Trophoblast cell (in vitro differentiated cells and primary cell): Measurements from ENCODE around the gene EPHB2.

Experiments used
- DNase-seq, 2 donors: peaks; one replicate each; pipeline ENCODE4 v3.0.0-alpha.2; 2016
- H2AFZ ChIP-seq: 2 replicates; pipeline ENCODE4 v1.6.1; 2013; ENCODE audit warnings: low read length, moderate library complexity, mild to moderate bottlenecking; ENCODE audit not compliant: insufficient read depth, poor library complexity
- H2AK5ac ChIP-seq: 2 replicates; pipeline ENCODE4 v1.6.1; 2013; ENCODE audit warnings: mild to moderate bottlenecking, low read length
- H2BK120ac ChIP-seq: 2 replicates; pipeline ENCODE4 v1.6.1; 2013; ENCODE audit warnings: low read length, mild to moderate bottlenecking, moderate library complexity; ENCODE audit not compliant: insufficient read depth, poor library complexity
- H2BK12ac ChIP-seq: 2 replicates; pipeline ENCODE4 v1.6.1; 2013; ENCODE audit warnings: mild to moderate bottlenecking, low read length, moderate library complexity
- H2BK5ac ChIP-seq: 2 replicates; pipeline ENCODE4 v1.6.1; 2013; ENCODE audit warnings: low read length, low read depth, moderate library complexity, mild to moderate bottlenecking; ENCODE audit not compliant: poor library complexity
- H3K14ac ChIP-seq: 2 replicates; pipeline ENCODE4 v1.6.1; 2013; ENCODE audit warnings: mild to moderate bottlenecking, low read length
- H3K18ac ChIP-seq: 2 replicates; pipeline ENCODE4 v1.6.1; 2013; ENCODE audit warnings: mild to moderate bottlenecking, low read length
- H3K23ac ChIP-seq: 2 replicates; pipeline ENCODE4 v1.6.1; 2013; ENCODE audit warnings: low read length
- H3K27ac ChIP-seq: 2 replicates; pipeline ENCODE4 v1.5.1; 2013; ENCODE audit warnings: low read depth, mild to moderate bottlenecking, inconsistent platforms, low read length, moderate library complexity
- H3K27me3 ChIP-seq: 2 replicates; pipeline ENCODE4 v1.6.1; 2013; ENCODE audit warnings: inconsistent platforms, mild to moderate bottlenecking, low read length, moderate library complexity; ENCODE audit not compliant: insufficient read depth
- H3K36me3 ChIP-seq, 2 experiments: 1 replicate in 1 of 2; 2 replicates in 1 of 2; pipeline ENCODE4 v1.6.1; 2013; ENCODE audit warnings: low read length in 2 of 2, mild to moderate bottlenecking in 2 of 2, moderate library complexity in 1 of 2; ENCODE audit not compliant: insufficient read depth in 2 of 2, control insufficient read depth in 1 of 2
- H3K4ac ChIP-seq: 2 replicates; pipeline ENCODE4 v1.6.1; 2013; ENCODE audit warnings: low read depth, mild to moderate bottlenecking, low read length, moderate library complexity
- H3K4me1 ChIP-seq, 2 experiments: 1 replicate in 1 of 2; 2 replicates in 1 of 2; pipeline ENCODE4 v1.6.1; 2013; ENCODE audit warnings: low read length in 2 of 2, mild to moderate bottlenecking in 2 of 2, moderate library complexity in 1 of 2; ENCODE audit not compliant: insufficient read depth in 2 of 2, control insufficient read depth in 1 of 2
- H3K4me2 ChIP-seq: 2 replicates; pipeline ENCODE4 v1.6.1; 2013; ENCODE audit warnings: inconsistent platforms, mild to moderate bottlenecking, low read length, moderate library complexity
- H3K4me3 ChIP-seq: 2 replicates; pipeline ENCODE4 v1.5.1; 2013; ENCODE audit warnings: mild to moderate bottlenecking, low read depth, low read length, inconsistent platforms
- H3K79me1 ChIP-seq: one replicate; pipeline ENCODE4 v1.6.1; 2013; ENCODE audit warnings: low read length
- H3K79me2 ChIP-seq: 2 replicates; pipeline ENCODE4 v1.6.1; 2013; ENCODE audit warnings: low read length, mild to moderate bottlenecking; ENCODE audit not compliant: control insufficient read depth, insufficient read depth, poor library complexity
- H3K9ac ChIP-seq: 2 replicates; pipeline ENCODE4 v1.6.1; 2013; ENCODE audit warnings: mild to moderate bottlenecking, low read length
- H3K9me3 ChIP-seq: 2 replicates; pipeline ENCODE4 v1.6.1; 2013; ENCODE audit warnings: low read depth, mild to moderate bottlenecking, control low read depth, inconsistent platforms, low read length; ENCODE audit not compliant: insufficient read depth
- H4K12ac ChIP-seq: 2 replicates; pipeline ENCODE4 v1.6.1; 2013; ENCODE audit warnings: low read depth, mild to moderate bottlenecking, low read length, moderate library complexity
- H4K8ac ChIP-seq: 2 replicates; pipeline ENCODE4 v1.6.1; 2013; ENCODE audit warnings: low read depth, mild to moderate bottlenecking, low read length, moderate library complexity
- H4K91ac ChIP-seq: one replicate; pipeline ENCODE4 v1.6.1; 2013; ENCODE audit warnings: low read depth, mild to moderate bottlenecking, low read length, moderate library complexity
- WGBS: extraction: QIAGEN DNeasy Blood & Tissue Kit; methylation state at CpG from one replicate; pipeline ENCODE4 v1.1.7; 2013; ENCODE audit warnings: missing lambda C conversion rate; ENCODE audit not compliant: insufficient read length, insufficient coverage; ENCODE audit errors: extremely low coverage; 5-methylcytosine and 5-hydroxymethylcytosine counted together

EPHB2 gene

GRCh38 chr1:22756125-22756735 lies 45.6 kb downstream of the EPHB2 start:
- Histone ChIP-seq H2BK5ac (no peak overlapping the region), H4K8ac (no peak overlapping the region), H2BK12ac (no peak overlapping the region), H3K9ac (no peak overlapping the region), H3K36me3 (no peaks in the 10 kb centered on the region), H3K9me3 (no peaks in the 10 kb centered on the region), H3K4me3 (no peak overlapping the region), H2AFZ (no peak overlapping the region), H3K23ac (no peak overlapping the region), H3K4me2 (no peak overlapping the region), H3K18ac (no peak overlapping the region), H3K79me2 (no peaks in the 10 kb centered on the region), H4K91ac (no peak overlapping the region), H3K4me1 (peaks cover 0 to 4% of the 10 kb centered on the region in 2 experiments), H4K12ac (no peak overlapping the region), H3K4ac (no peak overlapping the region), H2AK5ac (no peak overlapping the region), H3K79me1 (no peaks in the 10 kb centered on the region), H3K27me3 (no peaks in the 10 kb centered on the region), H3K27ac (no peak overlapping the region), H3K14ac (no peak overlapping the region), H2BK120ac (no peak overlapping the region)
- DNase-seq: no peak
- WGBS: no CpG with 5 or more reads among the region's 25 CpGs

GRCh38 chr1:22760455-22760854 lies 49.8 kb downstream of the EPHB2 start:
- H3K4me1 ChIP-seq: no peaks in the 10 kb centered on the region
- no peak for DNase-seq
- no peak overlapping the region for H3K23ac ChIP-seq

GRCh38 chr1:22761101-22761500 lies 50.5 kb downstream of the EPHB2 start:
- H3K4me2 ChIP-seq: no peak overlapping the region
- H3K79me2 ChIP-seq: no peaks in the 10 kb centered on the region
- H4K91ac ChIP-seq: no peak overlapping the region
- no CpG with 5 or more reads among the region's 6 CpGs for WGBS
- no peak overlapping the region for H3K23ac ChIP-seq
- H2BK120ac ChIP-seq: no peak overlapping the region
- no peaks in the 10 kb centered on the region for H3K36me3 ChIP-seq
- H2AK5ac ChIP-seq: no peak overlapping the region
- no peak overlapping the region for H2BK5ac ChIP-seq
- no peak overlapping the region for H3K14ac ChIP-seq
- no peak overlapping the region for H3K4ac ChIP-seq
- H2BK12ac ChIP-seq: no peak overlapping the region
- no peak overlapping the region for H2AFZ ChIP-seq
- no peak overlapping the region for H3K27ac ChIP-seq
- no peak overlapping the region for H3K18ac ChIP-seq
- H3K9me3 ChIP-seq: no peaks in the 10 kb centered on the region
- H4K12ac ChIP-seq: no peak overlapping the region
- no peaks in the 10 kb centered on the region for H3K4me1 ChIP-seq
- H3K4me3 ChIP-seq: no peak overlapping the region
- H3K9ac ChIP-seq: no peak overlapping the region
- H3K79me1 ChIP-seq: no peaks in the 10 kb centered on the region
- H3K27me3 ChIP-seq: no peaks in the 10 kb centered on the region
- no peak overlapping the region for H4K8ac ChIP-seq
- no peak for DNase-seq

More at GRCh38 chr1:22760455-22760854, 49.8 kb downstream of the EPHB2 start:
- Histone ChIP-seq H3K79me1 (no peaks in the 10 kb centered on the region), H4K12ac (no peak overlapping the region), H2BK120ac (no peak overlapping the region), H4K8ac (no peak overlapping the region), H2BK12ac (no peak overlapping the region), H3K18ac (no peak overlapping the region), H2BK5ac (no peak overlapping the region), H3K14ac (no peak overlapping the region), H2AFZ (no peak overlapping the region), H3K27ac (no peak overlapping the region), H3K27me3 (no peaks in the 10 kb centered on the region), H4K91ac (no peak overlapping the region), H3K9me3 (no peaks in the 10 kb centered on the region), H3K79me2 (no peaks in the 10 kb centered on the region), H3K4ac (no peak overlapping the region), H3K4me2 (no peak overlapping the region), H3K4me3 (no peak overlapping the region), H2AK5ac (no peak overlapping the region), H3K9ac (no peak overlapping the region), H3K36me3 (no peaks in the 10 kb centered on the region)
- WGBS: no CpG with 5 or more reads among the region's 4 CpGs

- no peak for DNase-seq
- H3K14ac ChIP-seq: no peak overlapping the region
- no CpG with 5 or more reads among the region's 13 CpGs for WGBS
Observed at GRCh38 chr1:22761821-22762220, 51.2 kb downstream of the EPHB2 start.

More at GRCh38 chr1:22761821-22762220, 51.2 kb downstream of the EPHB2 start:
- H3K9me3 ChIP-seq: no peaks in the 10 kb centered on the region
- no peak overlapping the region for H2BK5ac ChIP-seq
- no peak overlapping the region for H3K23ac ChIP-seq
- H3K27me3 ChIP-seq: no peaks in the 10 kb centered on the region
- H3K4me2 ChIP-seq: no peak overlapping the region
- no peak overlapping the region for H4K91ac ChIP-seq
- no peak overlapping the region for H2AK5ac ChIP-seq
- no peak overlapping the region for H2AFZ ChIP-seq
- H3K9ac ChIP-seq: no peak overlapping the region
- H2BK12ac ChIP-seq: no peak overlapping the region
- no peaks in the 10 kb centered on the region for H3K79me2 ChIP-seq
- no peak overlapping the region for H4K12ac ChIP-seq
- H3K18ac ChIP-seq: no peak overlapping the region
- H4K8ac ChIP-seq: no peak overlapping the region
- no peak overlapping the region for H3K4me3 ChIP-seq
- H3K4me1 ChIP-seq: no peaks in the 10 kb centered on the region
- no peak overlapping the region for H2BK120ac ChIP-seq
- no peaks in the 10 kb centered on the region for H3K36me3 ChIP-seq
- no peaks in the 10 kb centered on the region for H3K79me1 ChIP-seq
- H3K27ac ChIP-seq: no peak overlapping the region
- no peak overlapping the region for H3K4ac ChIP-seq
